GM19372 (cell line): ENCODE measurements around the gene PLCG1.
"Not testable (repeated sequence)": the region's sequence is repeated elsewhere in the genome, so short reads cannot be mapped to it uniquely, and the experiment has no call there.

Source experiments
- ATAC-seq: cut with Tn5 transposase; IDR thresholded peaks from one replicate; pipeline ENCODE4 v1.9.1; 2021; ENCODE audit warnings: mild to moderate bottlenecking, low read depth, moderate library complexity; ENCODE audit not compliant: unreplicated experiment

The PLCG1 gene

GRCh38 chr20:41136680-41137613, at the start of gene PLCG1:
TSS of gene PLCG1 (plus strand) at chr20:41137543. CDS start at chr20:41137642, 99 bp downstream.
- ATAC-seq: peak; percentile 59

- no peak for ATAC-seq
Observed at GRCh38 chr20:41087777-41088176, 49.6 kb upstream of the PLCG1 start.

GRCh38 chr20:41089555-41089954, 47.8 kb upstream of the PLCG1 start:
- ATAC-seq: no peak

- ATAC-seq: no peak
Observed at GRCh38 chr20:41091927-41092326, 45.4 kb upstream of the PLCG1 start.

- no peak for ATAC-seq
Observed at GRCh38 chr20:41094353-41095055, 42.8 kb upstream of the PLCG1 start.

GRCh38 chr20:41095110-41095969, 42.0 kb upstream of the PLCG1 start:
- no peak for ATAC-seq

- ATAC-seq: no peak
Observed at GRCh38 chr20:41098703-41099250, 38.6 kb upstream of the PLCG1 start.

GRCh38 chr20:41100001-41100480, 37.3 kb upstream of the PLCG1 start:
- no peak for ATAC-seq

GRCh38 chr20:41101660-41102059, 35.7 kb upstream of the PLCG1 start:
- no peak for ATAC-seq

- ATAC-seq: no peak
Observed at GRCh38 chr20:41108531-41108930, 28.8 kb upstream of the PLCG1 start.

- no peak for ATAC-seq
Observed at GRCh38 chr20:41110012-41110411, 27.3 kb upstream of the PLCG1 start.

- ATAC-seq: no peak
Observed at GRCh38 chr20:41110930-41111577, 26.3 kb upstream of the PLCG1 start.

GRCh38 chr20:41111578-41111951, 25.8 kb upstream of the PLCG1 start:
- ATAC-seq: no peak

GRCh38 chr20:41116282-41116956, 20.9 kb upstream of the PLCG1 start:
- no peak for ATAC-seq

GRCh38 chr20:41118159-41118558, 19.2 kb upstream of the PLCG1 start:
- not testable (repeated sequence) for ATAC-seq

GRCh38 chr20:41118632-41119031, 18.7 kb upstream of the PLCG1 start:
- ATAC-seq: no peak

- no peak for ATAC-seq
Observed at GRCh38 chr20:41119614-41120561, 17.5 kb upstream of the PLCG1 start.

- ATAC-seq: no peak
Observed at GRCh38 chr20:41121399-41121798, 15.9 kb upstream of the PLCG1 start.
